Caco-2 (cell line): ENCODE results near the gene GRK4. TPM values are rescaled to one million over a fixed set of nuclear protein-coding genes. Genes with fewer than 3 reads are reported as not detected.

ENCODE experiments used
- BruUV-seq: library from RNA; stranded (reverse); fragments of 400-500 nt; replicated peaks from 2 replicates; lab custom pipeline; 2021; lab: Mats Ljungman, UMichigan
- CTCF ChIA-PET: fragments of 300-600 bp; sonication (Branson Sonifier 250); formaldehyde crosslinking; loops from one replicate; lab custom pipeline; 2022; ENCODE audit warnings: antibody characterized with exemption; lab: Charles Lee
- POLR2A ChIA-PET: fragments of 300-600 bp; sonication (Branson Sonifier 250); formaldehyde crosslinking; loops from one replicate; lab custom pipeline; 2022; ENCODE audit warnings: antibody characterized with exemption; lab: Charles Lee
- DNase-seq, 2 experiments: peaks; one replicate each; pipeline versions ENCODE4 v3.0.0 to v3.0.0-alpha.2; 2020 to 2022
- H3K27me3 ChIP-seq: replicated peaks from 2 replicates; pipeline ENCODE4 v1.6.0; 2011; ENCODE audit warnings: low read length; ENCODE audit not compliant: control insufficient read depth, insufficient read depth
- H3K36me3 ChIP-seq: 2 replicates; pipeline ENCODE4 v1.5.1; 2011; ENCODE audit warnings: low read length; ENCODE audit not compliant: control insufficient read depth, insufficient read depth
- H3K4me1 ChIP-seq: fragments of 250-450 bp; sonication (Bioruptor Pico); 2 replicates; pipeline ENCODE4 v1.5.1; 2020; ENCODE audit warnings: mild to moderate bottlenecking
- H3K4me3 ChIP-seq: 2 replicates; pipeline ENCODE4 v1.5.1; 2011; ENCODE audit warnings: low read depth, mild to moderate bottlenecking, control low read depth, low read length
- H3K9me3 ChIP-seq: fragments of 250-450 bp; sonication (Bioruptor Pico); 2 replicates; pipeline ENCODE4 v1.5.1; 2020; ENCODE audit warnings: mild to moderate bottlenecking, moderate library complexity
- H3K27ac Mint-ChIP-seq: one replicate; pipeline ENCODE4 v1.8.0; 2022; ENCODE audit warnings: mixed read lengths; ENCODE audit not compliant: unreplicated experiment
- H3K27me3 Mint-ChIP-seq: one replicate; pipeline ENCODE4 v1.8.0; 2022; ENCODE audit warnings: mixed read lengths; ENCODE audit not compliant: insufficient read depth, unreplicated experiment
- H3K36me3 Mint-ChIP-seq: one replicate; pipeline ENCODE4 v1.8.0; 2022; ENCODE audit warnings: mild to moderate bottlenecking, mixed read lengths; ENCODE audit not compliant: insufficient read depth, unreplicated experiment
- H3K4me1 Mint-ChIP-seq: one replicate; pipeline ENCODE4 v1.8.0; 2022; ENCODE audit warnings: low read depth, mixed read lengths; ENCODE audit not compliant: unreplicated experiment
- H3K4me3 Mint-ChIP-seq: one replicate; pipeline ENCODE4 v1.8.0; 2022; ENCODE audit warnings: mild to moderate bottlenecking, moderate library complexity, mixed read lengths; ENCODE audit not compliant: unreplicated experiment
- H3K9me3 Mint-ChIP-seq: one replicate; pipeline ENCODE4 v1.8.0; 2022; ENCODE audit warnings: mixed read lengths; ENCODE audit not compliant: unreplicated experiment
- intact Hi-C: fragments of 100-400 bp; cut with micrococcal nuclease; formaldehyde crosslinking; loops from one replicate; pipeline ENCODE4 v1.10.0; 2022; ENCODE audit not compliant: unreplicated experiment
- total RNA-seq: library from RNA; stranded (reverse); gene quantifications from 2 replicates; pipeline ENCODE4 v1.2.3, GENCODE V29; 2022
- TF ChIP-seq, protein P1 (sequence below), 2 experiments: fragments of 200-600 bp in 1 of 2; IDR thresholded peaks; 1 replicate in 1 of 2; 2 replicates in 1 of 2; pipeline versions ENCODE4 v1.5.1 to v1.8.0; 2011 to 2022; ENCODE audit warnings: antibody characterized with exemption in 1 of 2, control low read depth in 1 of 2, inconsistent platforms in 1 of 2, low read depth in 1 of 2, low read length in 1 of 2, mild to moderate bottlenecking in 1 of 2, moderate library complexity in 1 of 2; ENCODE audit not compliant: insufficient read depth in 1 of 2, severe bottlenecking in 1 of 2, unreplicated experiment in 1 of 2

GRK4 gene
- total RNA-seq, 1 experiment from 2014 or later: 7.1 TPM

GRCh38 chr4:2941138-2942036 lies 22.0 kb upstream of the GRK4 start:
- intact Hi-C loops: no loop called here
- H3K36me3 Mint-ChIP-seq: peaks cover 90% of the 10 kb centered on the region
- Histone ChIP-seq H3K9me3 (no peaks in the 10 kb centered on the region), H3K4me3 (no peak overlapping the region), H3K4me1 (no peaks in the 10 kb centered on the region), H3K36me3 (peaks cover 2% of the 10 kb centered on the region; the same call in 1 of the 2 replicates), H3K27me3 (no peaks in the 10 kb centered on the region)
- ChIA-PET CTCF (no interaction called here), POLR2A (no interaction called here)
- H3K4me3 Mint-ChIP-seq: no peak overlapping the region
- no peaks in the 10 kb centered on the region for H3K27me3 Mint-ChIP-seq
- H3K9me3 Mint-ChIP-seq: no peaks in the 10 kb centered on the region
- TF ChIP-seq, protein P1, sequence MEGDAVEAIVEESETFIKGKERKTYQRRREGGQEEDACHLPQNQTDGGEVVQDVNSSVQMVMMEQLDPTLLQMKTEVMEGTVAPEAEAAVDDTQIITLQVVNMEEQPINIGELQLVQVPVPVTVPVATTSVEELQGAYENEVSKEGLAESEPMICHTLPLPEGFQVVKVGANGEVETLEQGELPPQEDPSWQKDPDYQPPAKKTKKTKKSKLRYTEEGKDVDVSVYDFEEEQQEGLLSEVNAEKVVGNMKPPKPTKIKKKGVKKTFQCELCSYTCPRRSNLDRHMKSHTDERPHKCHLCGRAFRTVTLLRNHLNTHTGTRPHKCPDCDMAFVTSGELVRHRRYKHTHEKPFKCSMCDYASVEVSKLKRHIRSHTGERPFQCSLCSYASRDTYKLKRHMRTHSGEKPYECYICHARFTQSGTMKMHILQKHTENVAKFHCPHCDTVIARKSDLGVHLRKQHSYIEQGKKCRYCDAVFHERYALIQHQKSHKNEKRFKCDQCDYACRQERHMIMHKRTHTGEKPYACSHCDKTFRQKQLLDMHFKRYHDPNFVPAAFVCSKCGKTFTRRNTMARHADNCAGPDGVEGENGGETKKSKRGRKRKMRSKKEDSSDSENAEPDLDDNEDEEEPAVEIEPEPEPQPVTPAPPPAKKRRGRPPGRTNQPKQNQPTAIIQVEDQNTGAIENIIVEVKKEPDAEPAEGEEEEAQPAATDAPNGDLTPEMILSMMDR (IDR thresholded peaks at IDR 0.05; ENCODE audit: insufficient read depth in 1 of 2, low read depth in 1 of 2, low read length in 1 of 2, severe bottlenecking in 1 of 2, unreplicated experiment in 1 of 2): no peak
- no peak for DNase-seq
- H3K4me1 Mint-ChIP-seq: no peaks in the 10 kb centered on the region
- no TSS peak for BruUV-seq
- H3K27ac Mint-ChIP-seq: no peak overlapping the region

DNA sequence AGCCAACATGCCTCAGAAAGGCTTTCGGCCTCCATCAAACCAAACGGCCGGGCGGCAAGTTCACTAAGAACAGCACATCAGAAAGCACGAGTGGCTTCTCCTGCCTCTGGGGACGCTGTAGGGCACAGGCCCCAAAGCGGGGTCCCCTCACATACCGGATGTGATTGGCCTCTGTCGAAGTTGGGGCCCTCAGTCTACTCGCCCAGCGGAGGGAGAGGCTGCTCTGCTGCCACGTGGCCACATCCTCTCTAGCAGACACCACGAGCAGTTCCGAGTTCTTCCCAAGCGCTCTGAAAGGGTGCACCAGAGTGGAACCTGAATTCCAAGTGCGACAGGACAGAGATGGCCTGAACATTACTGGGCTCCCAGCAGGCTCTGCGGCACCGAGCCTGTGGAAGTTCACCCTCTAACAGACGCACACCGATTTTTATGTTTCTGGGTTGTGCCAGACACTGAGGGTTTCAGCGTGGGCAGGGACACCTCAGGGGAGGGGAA lies 21.3 kb upstream of the GRK4 start:
- intact Hi-C loops: no loop called here
- Histone ChIP-seq H3K9me3 (no peaks in the 10 kb centered on the region), H3K36me3 (peaks cover 2% of the 10 kb centered on the region; the same call in 1 of the 2 replicates), H3K4me3 (no peak overlapping the region), H3K4me1 (no peaks in the 10 kb centered on the region), H3K27me3 (no peaks in the 10 kb centered on the region)
- peaks cover 91% of the 10 kb centered on the region for H3K36me3 Mint-ChIP-seq
- no peaks in the 10 kb centered on the region for H3K9me3 Mint-ChIP-seq
- CTCF ChIA-PET: no interaction called here
- TF ChIP-seq, protein P1 (IDR thresholded peaks at IDR 0.05; ENCODE audit: insufficient read depth in 1 of 2, low read depth in 1 of 2, low read length in 1 of 2, severe bottlenecking in 1 of 2, unreplicated experiment in 1 of 2): no peak
- no peak overlapping the region for H3K27ac Mint-ChIP-seq
- H3K4me1 Mint-ChIP-seq: no peaks in the 10 kb centered on the region
- no peak overlapping the region for H3K4me3 Mint-ChIP-seq
- H3K27me3 Mint-ChIP-seq: no peaks in the 10 kb centered on the region
- BruUV-seq: no TSS peak
- no peak for DNase-seq
- POLR2A ChIA-PET: no interaction called here

DNA sequence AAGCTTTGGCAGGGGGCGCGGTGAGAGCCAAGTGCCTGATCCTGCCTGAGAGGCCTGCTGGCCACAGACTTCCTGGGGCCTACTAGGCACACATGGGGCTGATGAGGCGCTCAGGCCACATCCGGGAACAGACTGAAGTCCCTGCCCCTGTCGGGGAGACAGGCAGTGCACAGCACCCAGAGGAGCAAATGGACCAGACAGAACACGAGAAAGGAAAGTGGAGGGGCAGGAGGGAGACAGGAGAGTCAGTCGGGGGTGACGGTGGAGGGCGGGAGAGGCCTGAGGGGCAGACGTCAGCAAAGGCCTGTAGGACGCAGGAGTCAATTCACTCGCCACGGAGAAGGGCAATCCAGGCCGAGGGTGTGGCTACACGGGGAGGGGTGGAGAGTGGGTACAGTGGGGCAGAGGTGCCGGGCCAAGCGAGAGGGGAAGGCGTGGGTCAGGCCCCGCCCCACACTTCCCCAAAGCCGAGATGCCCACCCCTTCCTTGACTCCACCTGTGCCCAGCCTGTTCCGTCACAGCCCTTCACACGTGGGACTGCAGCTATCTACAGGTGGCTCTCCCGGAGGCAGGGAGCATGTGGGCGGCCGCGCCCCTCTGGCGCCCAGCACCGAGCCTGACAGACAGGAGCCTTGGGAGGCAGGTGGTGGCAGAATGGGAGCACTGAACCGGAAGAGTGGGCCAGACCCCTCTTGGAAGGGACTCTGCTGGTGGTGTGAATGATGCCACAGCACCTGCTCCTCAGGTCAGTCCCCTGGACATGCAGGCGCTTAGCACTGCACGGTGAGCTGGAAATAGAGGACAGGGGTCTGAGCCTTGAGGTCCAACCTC lies 20.6 kb upstream of the GRK4 start:
- no peaks in the 10 kb centered on the region for H3K27me3 Mint-ChIP-seq
- CTCF ChIA-PET: no interaction called here
- POLR2A ChIA-PET: no interaction called here
- no peaks in the 10 kb centered on the region for H3K4me1 ChIP-seq
- H3K36me3 ChIP-seq: peaks cover 5% of the 10 kb centered on the region
- TF ChIP-seq, protein P1 (IDR thresholded peaks at IDR 0.05; ENCODE audit: insufficient read depth in 1 of 2, low read depth in 1 of 2, low read length in 1 of 2, severe bottlenecking in 1 of 2, unreplicated experiment in 1 of 2): no peak
- no peaks in the 10 kb centered on the region for H3K9me3 Mint-ChIP-seq
- peaks cover 89% of the 10 kb centered on the region for H3K36me3 Mint-ChIP-seq
- H3K4me1 Mint-ChIP-seq: no peaks in the 10 kb centered on the region
- no peak for DNase-seq
- H3K9me3 ChIP-seq: no peaks in the 10 kb centered on the region
- no peak overlapping the region for H3K4me3 Mint-ChIP-seq
- BruUV-seq: no TSS peak
- H3K27me3 ChIP-seq: no peaks in the 10 kb centered on the region
- intact Hi-C loops: no loop called here
- no peak overlapping the region for H3K4me3 ChIP-seq
- H3K27ac Mint-ChIP-seq: peak overlapping the region; percentile 19
